PC-3 (cell line): Measurements from ENCODE around the gene BMP8B. TPM values are rescaled to one million over a fixed set of nuclear protein-coding genes. Genes with fewer than 3 reads are reported as not detected.
"Not testable (repeated sequence)": the region's sequence is repeated elsewhere in the genome, so short reads cannot be mapped to it uniquely, and the experiment has no call there.

Experiments used
- ATAC-seq: fragments of 200-7000 bp; cut with Tn5 transposase; 2 replicates; pipeline ENCODE4 v1.9.1; 2020; ENCODE audit warnings: mild to moderate bottlenecking, moderate library complexity
- BruUV-seq: library from RNA; stranded (reverse); fragments of 400-500 nt; replicated peaks from 2 replicates; lab custom pipeline; 2021; lab: Mats Ljungman, UMichigan
- CTCF ChIA-PET: fragments of 300-600 bp; sonication (Branson Sonifier 250); formaldehyde crosslinking; loops from one replicate; lab custom pipeline; 2022; ENCODE audit warnings: antibody characterized with exemption; lab: Charles Lee
- POLR2A ChIA-PET: fragments of 300-600 bp; sonication (Branson Sonifier 250); formaldehyde crosslinking; loops from one replicate; lab custom pipeline; 2022; ENCODE audit warnings: antibody characterized with exemption; ENCODE audit not compliant: unreplicated experiment; lab: Charles Lee
- DNase-seq: peaks from one replicate; pipeline ENCODE4 v3.0.0-alpha.2; 2015
- H2AFZ ChIP-seq: fragments of 300-600 bp; sonication (generic); 2 replicates; pipeline ENCODE4 v1.6.0; 2016; ENCODE audit warnings: antibody characterized with exemption, low read length
- H3F3A ChIP-seq: fragments of 300-600 bp; sonication (generic); one replicate; pipeline ENCODE4 v1.6.0; 2017; ENCODE audit warnings: antibody characterized with exemption, low read length, control low read depth, mild to moderate bottlenecking; ENCODE audit not compliant: unreplicated experiment
- H3K27ac ChIP-seq: fragments of 300-600 bp; sonication (generic); 2 replicates; pipeline ENCODE4 v1.5.1; 2016; ENCODE audit warnings: mild to moderate bottlenecking, low read length
- H3K27me3 ChIP-seq: fragments of 300-600 bp; sonication (generic); 2 replicates; pipeline ENCODE4 v1.6.1; 2016; ENCODE audit warnings: low read length, mixed read lengths
- H3K36me3 ChIP-seq: fragments of 300-600 bp; sonication (generic); 2 replicates; pipeline ENCODE4 v1.6.1; 2016; ENCODE audit warnings: low read depth, mixed run types, low read length, mixed read lengths
- H3K4me1 ChIP-seq: fragments of 300-600 bp; sonication (generic); 2 replicates; pipeline ENCODE4 v1.5.1; 2016; ENCODE audit warnings: low read length; ENCODE audit not compliant: insufficient read depth
- H3K4me2 ChIP-seq: fragments of 300-600 bp; sonication (generic); 2 replicates; pipeline ENCODE4 v1.6.0; 2016; ENCODE audit warnings: low read length
- H3K4me3 ChIP-seq: fragments of 300-600 bp; sonication (generic); 2 replicates; pipeline ENCODE4 v1.5.1; 2016; ENCODE audit warnings: mild to moderate bottlenecking, low read length, mixed read lengths
- H3K79me2 ChIP-seq: fragments of 300-600 bp; sonication (generic); 2 replicates; pipeline ENCODE4 v1.6.1; 2017; ENCODE audit warnings: low read length, mixed read lengths
- H3K9ac ChIP-seq: fragments of 300-600 bp; sonication (generic); 2 replicates; pipeline ENCODE4 v1.6.0; 2016; ENCODE audit warnings: mild to moderate bottlenecking, low read length
- H3K9me2 ChIP-seq: fragments of 300-600 bp; sonication (generic); replicated peaks from 2 replicates; pipeline ENCODE4 v1.6.1; 2016; ENCODE audit warnings: mixed run types, low read length, mixed read lengths
- H3K9me3 ChIP-seq: fragments of 300-600 bp; sonication (generic); 2 replicates; pipeline ENCODE4 v1.6.1; 2016; ENCODE audit warnings: low read length, mixed read lengths
- H4K20me1 ChIP-seq: fragments of 300-600 bp; sonication (generic); 2 replicates; pipeline ENCODE4 v1.6.1; 2016; ENCODE audit warnings: low read length, mixed read lengths
- CTCF ChIP-seq: fragments of 300-600 bp; sonication (generic); conservative IDR thresholded peaks from 2 replicates; pipeline ENCODE4 v1.5.1; 2017; ENCODE audit warnings: antibody characterized with exemption, low read depth, mild to moderate bottlenecking, low read length
- EZH2 ChIP-seq: fragments of 300-600 bp; sonication (generic); IDR thresholded peaks from one replicate; pipeline ENCODE4 v1.6.1; 2017; ENCODE audit warnings: antibody characterized with exemption, mild to moderate bottlenecking, low read length; ENCODE audit not compliant: unreplicated experiment
- EZH2phosphoT487 ChIP-seq: fragments of 300-600 bp; sonication (generic); IDR thresholded peaks from 2 replicates; pipeline ENCODE4 v1.6.1; 2018; ENCODE audit warnings: mild to moderate bottlenecking, antibody characterized with exemption, low read length, borderline replicate concordance
- intact Hi-C: fragments of 100-400 bp; cut with micrococcal nuclease; formaldehyde crosslinking; loops from 2 replicates; pipeline ENCODE4 v1.9.0; 2023
- total RNA-seq: library from RNA; depleted of rRNA; stranded (reverse); fragments of >200 nt; gene quantifications from 2 replicates; pipeline ENCODE4 v1.2.3, GENCODE V29; 2014

Gene BMP8B
- total RNA-seq, 1 experiment from 2014 or later, result 3.3 TPM

GRCh38 chr1:39799770-39800470 is 11.3 kb upstream of the BMP8B start:
- Histone ChIP-seq H3K9me3 (no peaks in the 10 kb centered on the region), H3K79me2 (no peaks in the 10 kb centered on the region), H3K9me2 (no peaks in the 10 kb centered on the region), H3K9ac (no peak overlapping the region), H3K4me1 (peaks cover 16% of the 10 kb centered on the region), H2AFZ (no peak overlapping the region; the same call in 1 of the 2 replicates), H3K4me2 (peak overlapping the region; percentile 56), H3K27me3 (no peaks in the 10 kb centered on the region), H3K27ac (peak overlapping the region; percentile 10; the same call in 1 of the 2 replicates), H3K4me3 (no peak overlapping the region), H3K36me3 (no peaks in the 10 kb centered on the region), H4K20me1 (no peaks in the 10 kb centered on the region), H3F3A (no peaks in the 10 kb centered on the region)
- intact Hi-C loops, result loop anchor here (10.0 kb wide), 1 partner anchor 65 kb away; the partner anchor contains the start of gene PPIE
- ChIA-PET POLR2A (interaction anchor here (0.5 to 0.7 kb wide), 5 partner anchors 60 to 279 kb away, joined by 3 to 9 read pairs (median 4); partner anchors contain the start of gene CAP1), CTCF (interaction anchor here (1.1 kb wide), 1 partner anchor 120 kb away, joined by 5 read pairs; no protein-coding TSS in a partner anchor)
- DNase-seq (peak; percentile 78), ATAC-seq (peak; percentile 91)
- TF ChIP-seq EZH2phosphoT487, result no peak
- TF ChIP-seq CTCF, result peak; percentile 88
- TF ChIP-seq EZH2, result no peak
- BruUV-seq, result no TSS peak

DNA sequence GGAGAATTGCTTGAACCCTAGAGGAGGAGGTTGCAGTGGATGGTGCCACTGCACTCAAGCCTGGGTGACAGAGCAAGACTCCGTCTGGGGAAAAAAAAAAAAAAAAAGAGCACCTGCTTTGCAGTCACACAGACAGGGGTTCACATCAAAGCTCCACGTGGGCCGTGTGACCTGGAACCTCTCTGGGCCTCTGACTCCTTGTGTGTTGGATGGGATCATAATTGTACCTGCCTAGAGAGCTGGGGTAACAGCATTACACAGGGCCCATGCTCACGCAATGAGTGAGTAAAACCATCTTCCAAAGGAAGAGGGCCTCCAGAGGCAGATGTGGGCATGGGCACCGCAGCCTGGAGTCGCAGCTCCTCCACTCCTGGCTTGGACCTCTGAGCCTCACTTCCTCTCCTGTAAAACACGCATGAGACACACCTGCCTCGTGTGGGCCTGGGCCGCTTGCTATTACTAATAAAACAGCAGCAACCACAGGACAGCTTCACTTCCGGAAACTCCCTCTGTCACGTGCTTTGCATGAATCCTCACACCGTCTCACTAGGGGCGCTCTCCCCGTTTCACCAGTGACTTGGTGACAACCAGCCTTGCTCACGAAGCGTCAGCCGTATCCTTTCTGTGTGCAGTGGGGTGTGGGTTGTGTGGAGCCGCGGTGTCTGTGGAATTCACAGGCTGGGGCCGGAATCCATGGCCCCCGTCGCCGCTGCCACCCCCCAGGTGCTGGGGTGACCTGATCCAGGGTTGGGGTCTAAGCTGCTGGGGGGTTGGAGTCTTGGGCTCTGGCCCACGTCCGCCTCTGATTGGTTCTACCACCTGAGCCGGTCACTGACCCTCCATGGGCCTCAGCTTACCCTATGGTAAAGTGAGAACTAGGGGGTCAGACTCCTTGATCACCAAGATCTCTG is 10.4 kb upstream of the BMP8B start:
- peak; percentile 68 for ATAC-seq
- H4K20me1 ChIP-seq, H3K79me2 ChIP-seq, H3K9me3 ChIP-seq, BruUV-seq, H3F3A ChIP-seq, H3K36me3 ChIP-seq, H3K9me2 ChIP-seq, H3K4me3 ChIP-seq, H3K9ac ChIP-seq, H3K27me3 ChIP-seq: not testable (repeated sequence)
- H3K27ac ChIP-seq, result peak overlapping the region; percentile 10; the same call in 1 of the 2 replicates
- H3K4me2 ChIP-seq, result peak overlapping the region; percentile 56; the same call in 1 of the 2 replicates
- peak overlapping the region; percentile 27 for H2AFZ ChIP-seq
- ChIA-PET POLR2A (interaction anchor here (0.5 to 0.7 kb wide), 3 partner anchors 164 to 241 kb away, joined by 3 to 9 read pairs (median 4); partner anchors contain the start of gene CAP1), CTCF (interaction anchor here (0.6 to 1.1 kb wide), 2 partner anchors 120 to 565 kb away, joined by 3 to 5 read pairs; no protein-coding TSS in a partner anchor)
- intact Hi-C loops, result loop anchor here (10.0 kb wide), 1 partner anchor 64 kb away; the partner anchor contains the start of gene PPIE
- peak; percentile 76 for DNase-seq
- peaks cover 16% of the 10 kb centered on the region for H3K4me1 ChIP-seq

GRCh38 chr1:39795651-39796050 is 7.0 kb upstream of the BMP8B start:
- intact Hi-C loops, result loop anchor here (10.0 kb wide), 1 partner anchor 61 kb away; the partner anchor contains the start of gene PPIE
- no peak for ATAC-seq
- no peak overlapping the region for H3K4me3 ChIP-seq
- H3K9ac ChIP-seq, result no peak overlapping the region
- no peak overlapping the region for H2AFZ ChIP-seq
- TF ChIP-seq EZH2phosphoT487, result no peak
- TF ChIP-seq CTCF, result no peak
- TF ChIP-seq EZH2, result no peak
- no TSS peak for BruUV-seq
- no peak for DNase-seq
- ChIA-PET CTCF (no interaction called here), POLR2A (no interaction called here)
- H3K9me2 ChIP-seq, result no peaks in the 10 kb centered on the region
- no peaks in the 10 kb centered on the region for H3K79me2 ChIP-seq
- H3K4me1 ChIP-seq, result peaks cover 14% of the 10 kb centered on the region
- H3K4me2 ChIP-seq, result no peak overlapping the region
- no peaks in the 10 kb centered on the region for H3K9me3 ChIP-seq
- H3F3A ChIP-seq, result no peaks in the 10 kb centered on the region
- H4K20me1 ChIP-seq, result no peaks in the 10 kb centered on the region
- no peaks in the 10 kb centered on the region for H3K27me3 ChIP-seq
- H3K36me3 ChIP-seq, result no peaks in the 10 kb centered on the region
- no peak overlapping the region for H3K27ac ChIP-seq
